OCI-LY1 (cell line): ENCODE measurements around the gene RTKN.

Experiments used
- CTCF ChIP-seq: fragments of 200-600 bp; sonication (generic), shearing (Covaris generic); IDR thresholded peaks from 2 replicates; pipeline ENCODE4 v1.5.1; 2017; ENCODE audit warnings: mild to moderate bottlenecking, antibody characterized with exemption, low read length, moderate library complexity, mixed read lengths
- EZH2 ChIP-seq: fragments of 200-600 bp; sonication (generic), shearing (Covaris generic); IDR thresholded peaks from 2 replicates; pipeline ENCODE4 v1.8.0; 2017; ENCODE audit warnings: borderline replicate concordance, mixed run types, mild to moderate bottlenecking, antibody characterized with exemption, low read length, moderate library complexity, mixed read lengths

GRCh38 chr2:74429487-74430451 is 12.0 kb downstream of the RTKN start:
- TF ChIP-seq CTCF (no peak), EZH2 (no peak)
